OCI-LY7 (cell line): Measurements from ENCODE around the gene FRMD8. TPM values are rescaled to one million over a fixed set of nuclear protein-coding genes. Genes with fewer than 3 reads are reported as not detected.

ENCODE experiments used
- BruUV-seq: library from RNA; stranded (reverse); fragments of 400-500 nt; replicated peaks from 2 replicates; lab custom pipeline; 2021; lab: Mats Ljungman, UMichigan
- CTCF ChIA-PET: fragments of 300-600 bp; sonication (Branson Sonifier 250); formaldehyde crosslinking; loops from one replicate; lab custom pipeline; 2022; ENCODE audit warnings: antibody characterized with exemption; ENCODE audit not compliant: unreplicated experiment; lab: Charles Lee
- POLR2A ChIA-PET: fragments of 300-600 bp; sonication (Branson Sonifier 250); formaldehyde crosslinking; loops from one replicate; lab custom pipeline; 2022; ENCODE audit warnings: antibody characterized with exemption; lab: Charles Lee
- DNase-seq: peaks from one replicate; pipeline ENCODE4 v3.0.0-alpha.2; 2015; ENCODE audit warnings: low spot score
- H2AFZ ChIP-seq: fragments of 200-600 bp; sonication (generic), shearing (Covaris generic); 2 replicates; pipeline ENCODE4 v1.6.1; 2014; ENCODE audit warnings: mild to moderate bottlenecking, antibody characterized with exemption, low read length, moderate library complexity
- H3K27ac ChIP-seq: fragments of 200-600 bp; sonication (generic); 2 replicates; pipeline ENCODE4 v1.5.1; 2014; ENCODE audit warnings: mixed run types, low read depth, mild to moderate bottlenecking, moderate library complexity, low read length, inconsistent platforms; ENCODE audit not compliant: poor library complexity, severe bottlenecking
- H3K36me3 ChIP-seq: fragments of 200-600 bp; sonication (generic); 2 replicates; pipeline ENCODE4 v1.6.1; 2014; ENCODE audit warnings: mild to moderate bottlenecking, antibody characterized with exemption, low read length, moderate library complexity, mixed read lengths; ENCODE audit not compliant: insufficient read depth
- H3K4me1 ChIP-seq: fragments of 200-600 bp; sonication (generic); 2 replicates; pipeline ENCODE4 v1.5.1; 2014; ENCODE audit warnings: mild to moderate bottlenecking, low read length; ENCODE audit not compliant: insufficient read depth, poor library complexity, severe bottlenecking
- H3K4me2 ChIP-seq: fragments of 200-600 bp; sonication (generic); 2 replicates; pipeline ENCODE4 v1.6.1; 2014; ENCODE audit warnings: mild to moderate bottlenecking, low read length
- H3K4me3 ChIP-seq: fragments of 200-600 bp; sonication (generic); 2 replicates; pipeline ENCODE4 v1.5.1; 2014; ENCODE audit warnings: mild to moderate bottlenecking, low read depth, low read length; ENCODE audit not compliant: poor library complexity, severe bottlenecking
- H3K79me2 ChIP-seq: fragments of 200-600 bp; sonication (generic); 2 replicates; pipeline ENCODE4 v1.6.1; 2016; ENCODE audit warnings: low read depth, mild to moderate bottlenecking, low read length, moderate library complexity, mixed read lengths; ENCODE audit not compliant: insufficient read depth
- H3K9me2 ChIP-seq: fragments of 200-600 bp; sonication (generic); 2 replicates; pipeline ENCODE4 v1.6.1; 2016; ENCODE audit warnings: mild to moderate bottlenecking, low read length, mixed read lengths; ENCODE audit not compliant: insufficient read depth
- H3K9me3 ChIP-seq: fragments of 200-600 bp; sonication (generic); 2 replicates; pipeline ENCODE4 v1.6.1; 2014; ENCODE audit warnings: mild to moderate bottlenecking, mixed run types, low read length, mixed read lengths
- H4K20me1 ChIP-seq: fragments of 200-600 bp; sonication (generic); 2 replicates; pipeline ENCODE4 v1.6.1; 2014; ENCODE audit warnings: mild to moderate bottlenecking, antibody characterized with exemption, low read length, moderate library complexity, mixed read lengths; ENCODE audit not compliant: insufficient read depth
- CTCF ChIP-seq: fragments of 200-600 bp; sonication (generic); conservative IDR thresholded peaks from 2 replicates; pipeline ENCODE4 v1.5.1; 2014; ENCODE audit warnings: mild to moderate bottlenecking, antibody characterized with exemption, low read length, moderate library complexity, mixed read lengths
- EZH2phosphoT487 ChIP-seq: fragments of 200-600 bp; sonication (generic); IDR thresholded peaks from 2 replicates; pipeline ENCODE4 v1.6.1; 2018; ENCODE audit warnings: low read depth, borderline replicate concordance, mild to moderate bottlenecking, mixed run types, antibody characterized with exemption, low read length, moderate library complexity, mixed read lengths
- intact Hi-C: fragments of 100-400 bp; cut with micrococcal nuclease; formaldehyde crosslinking; loops from one replicate; pipeline ENCODE4 v1.10.0; 2022; ENCODE audit not compliant: unreplicated experiment
- total RNA-seq, 2 experiments: library from RNA; depleted of rRNA in 1 of 2; stranded (reverse); fragments of >200 nt in 1 of 2; shearing (Covaris generic) in 1 of 2; gene quantifications; 2 replicates each; pipeline ENCODE4 v1.2.3, GENCODE V29; 2014 to 2022

FRMD8 gene
- total RNA-seq, 2 experiments from 2014 or later = 37.6 to 55.8 TPM

GRCh38 chr11:65362320-65362931 lies 24.0 kb upstream of the FRMD8 start:
- Histone ChIP-seq H3K36me3 (no peaks in the 10 kb centered on the region), H4K20me1 (no peaks in the 10 kb centered on the region), H2AFZ (no peak overlapping the region), H3K9me2 (no peaks in the 10 kb centered on the region), H3K4me1 (peaks cover 16% of the 10 kb centered on the region), H3K4me3 (no peak overlapping the region), H3K4me2 (no peak overlapping the region), H3K27ac (no peak overlapping the region), H3K9me3 (no peaks in the 10 kb centered on the region), H3K79me2 (no peaks in the 10 kb centered on the region)
- intact Hi-C loops = no loop called here
- DNase-seq = no peak
- no TSS peak for BruUV-seq
- ChIA-PET CTCF (no interaction called here), POLR2A (interaction anchor here (0.6 to 0.9 kb wide), 3 partner anchors 19 to 26 kb away, joined by 3 to 5 read pairs (median 4); no protein-coding TSS in a partner anchor)
- TF ChIP-seq EZH2phosphoT487 (no peak), CTCF (no peak)

- Histone ChIP-seq H3K36me3 (no peaks in the 10 kb centered on the region), H3K4me1 (peaks cover 16% of the 10 kb centered on the region), H3K9me3 (no peaks in the 10 kb centered on the region), H3K4me2 (no peak overlapping the region), H3K9me2 (no peaks in the 10 kb centered on the region), H3K4me3 (no peak overlapping the region), H2AFZ (no peak overlapping the region), H3K27ac (no peak overlapping the region), H3K79me2 (no peaks in the 10 kb centered on the region), H4K20me1 (no peaks in the 10 kb centered on the region)
- ChIA-PET POLR2A (interaction anchor here (0.6 to 0.9 kb wide), 3 partner anchors 19 to 27 kb away, joined by 3 to 5 read pairs (median 4); no protein-coding TSS in a partner anchor), CTCF (no interaction called here)
- intact Hi-C loops = no loop called here
- TF ChIP-seq CTCF = no peak
- no peak for DNase-seq
- BruUV-seq = no TSS peak
Measured at GRCh38 chr11:65362966-65363365, 23.5 kb upstream of the FRMD8 start.

GRCh38 chr11:65363770-65364169 lies 22.7 kb upstream of the FRMD8 start:
- Histone ChIP-seq H3K4me3 (no peak overlapping the region), H3K4me1 (peaks cover 16% of the 10 kb centered on the region), H3K36me3 (no peaks in the 10 kb centered on the region), H3K79me2 (no peaks in the 10 kb centered on the region), H3K9me3 (no peaks in the 10 kb centered on the region), H4K20me1 (no peaks in the 10 kb centered on the region), H2AFZ (no peak overlapping the region), H3K27ac (no peak overlapping the region), H3K9me2 (no peaks in the 10 kb centered on the region), H3K4me2 (no peak overlapping the region)
- BruUV-seq = no TSS peak
- DNase-seq = no peak
- ChIA-PET POLR2A (no interaction called here), CTCF (no interaction called here)
- intact Hi-C loops = no loop called here
- no peak for TF ChIP-seq EZH2phosphoT487
- TF ChIP-seq CTCF = no peak
